ENCODE results near the gene ARID5B. TPM values are rescaled to one million over a fixed set of nuclear protein-coding genes. Genes with fewer than 3 reads are reported as not detected.
A peak's percentile ranks its signal among the peaks of the same experiment; 100 is the strongest.
"Not testable (repeated sequence)": the region's sequence is repeated elsewhere in the genome, so short reads cannot be mapped to it uniquely, and the experiment has no call there.

The ARID5B gene, protein sequence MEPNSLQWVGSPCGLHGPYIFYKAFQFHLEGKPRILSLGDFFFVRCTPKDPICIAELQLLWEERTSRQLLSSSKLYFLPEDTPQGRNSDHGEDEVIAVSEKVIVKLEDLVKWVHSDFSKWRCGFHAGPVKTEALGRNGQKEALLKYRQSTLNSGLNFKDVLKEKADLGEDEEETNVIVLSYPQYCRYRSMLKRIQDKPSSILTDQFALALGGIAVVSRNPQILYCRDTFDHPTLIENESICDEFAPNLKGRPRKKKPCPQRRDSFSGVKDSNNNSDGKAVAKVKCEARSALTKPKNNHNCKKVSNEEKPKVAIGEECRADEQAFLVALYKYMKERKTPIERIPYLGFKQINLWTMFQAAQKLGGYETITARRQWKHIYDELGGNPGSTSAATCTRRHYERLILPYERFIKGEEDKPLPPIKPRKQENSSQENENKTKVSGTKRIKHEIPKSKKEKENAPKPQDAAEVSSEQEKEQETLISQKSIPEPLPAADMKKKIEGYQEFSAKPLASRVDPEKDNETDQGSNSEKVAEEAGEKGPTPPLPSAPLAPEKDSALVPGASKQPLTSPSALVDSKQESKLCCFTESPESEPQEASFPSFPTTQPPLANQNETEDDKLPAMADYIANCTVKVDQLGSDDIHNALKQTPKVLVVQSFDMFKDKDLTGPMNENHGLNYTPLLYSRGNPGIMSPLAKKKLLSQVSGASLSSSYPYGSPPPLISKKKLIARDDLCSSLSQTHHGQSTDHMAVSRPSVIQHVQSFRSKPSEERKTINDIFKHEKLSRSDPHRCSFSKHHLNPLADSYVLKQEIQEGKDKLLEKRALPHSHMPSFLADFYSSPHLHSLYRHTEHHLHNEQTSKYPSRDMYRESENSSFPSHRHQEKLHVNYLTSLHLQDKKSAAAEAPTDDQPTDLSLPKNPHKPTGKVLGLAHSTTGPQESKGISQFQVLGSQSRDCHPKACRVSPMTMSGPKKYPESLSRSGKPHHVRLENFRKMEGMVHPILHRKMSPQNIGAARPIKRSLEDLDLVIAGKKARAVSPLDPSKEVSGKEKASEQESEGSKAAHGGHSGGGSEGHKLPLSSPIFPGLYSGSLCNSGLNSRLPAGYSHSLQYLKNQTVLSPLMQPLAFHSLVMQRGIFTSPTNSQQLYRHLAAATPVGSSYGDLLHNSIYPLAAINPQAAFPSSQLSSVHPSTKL
- total RNA-seq: 10 to 100 TPM; 16.9 to 31.8 (median 20.1) TPM
- 13.7 TPM for polyA plus RNA-seq
- long read RNA-seq, donor 1, partial matches to known transcripts: 9 of 15 reads
- long read RNA-seq, donor 1, other reads (novel, unspliced or antisense): 6 of 15 reads
- long read RNA-seq, donor 2, partial matches to known transcripts: 2 of 3 reads
- long read RNA-seq, donor 2, other reads (novel, unspliced or antisense): 1 of 3 reads
- long read RNA-seq, donor 3, partial matches to known transcripts: 13 of 67 reads
- long read RNA-seq, donor 3, other reads (novel, unspliced or antisense): 54 of 67 reads
- long read RNA-seq, donor 4, partial matches to known transcripts: 0 of 1 reads
- long read RNA-seq, donor 4, other reads (novel, unspliced or antisense): 1 of 1 reads

DNA sequence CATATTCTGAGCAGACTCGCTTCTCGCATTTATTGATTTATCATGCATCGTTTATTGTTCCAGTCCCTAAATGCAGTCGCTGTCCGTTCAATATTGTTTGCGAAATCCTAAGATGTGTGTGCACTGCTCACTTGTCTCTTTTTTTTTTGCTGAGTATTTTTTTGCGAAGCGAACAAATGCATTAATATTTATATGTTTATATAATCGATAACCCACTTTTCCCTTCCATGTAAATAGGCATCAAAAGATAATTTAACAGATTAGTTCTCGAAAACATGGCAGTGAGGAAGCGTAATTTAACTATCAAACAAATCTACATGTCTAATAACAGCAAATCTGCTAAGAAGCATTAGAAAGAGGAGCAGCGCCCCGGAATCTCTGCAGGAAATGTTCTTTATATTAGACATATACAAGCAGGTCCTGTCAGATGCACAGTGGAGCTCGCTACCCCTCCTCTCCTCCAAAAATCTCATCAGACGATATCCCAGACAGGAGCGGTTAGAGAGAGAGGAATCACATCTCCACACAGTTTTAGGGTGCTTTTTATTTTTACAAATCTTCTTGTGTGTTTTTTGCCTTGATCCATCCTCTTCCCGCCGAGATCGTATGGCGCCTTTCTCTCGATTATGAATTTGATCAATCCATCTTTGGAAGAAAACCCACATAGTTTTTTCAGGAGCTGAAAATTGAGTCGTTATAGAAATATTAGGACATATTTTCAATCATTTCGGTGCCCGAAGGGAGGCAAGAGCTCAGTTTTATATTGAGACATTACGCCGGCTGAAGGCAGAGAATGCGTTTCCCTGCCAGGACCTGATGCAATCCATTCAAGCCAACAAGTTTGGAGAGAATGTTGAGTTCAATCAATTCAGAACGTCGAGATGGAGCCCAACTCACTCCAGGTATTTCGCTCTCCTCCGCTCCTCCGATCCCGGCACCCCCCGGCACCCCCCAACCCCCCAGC, at the start of gene ARID5B:
Gene ARID5B (plus strand): TSS at position 871 of the 964 bp plus-strand sequence. CDS start 11 bp downstream, at position 882.
- intact Hi-C loops (cut with DNase I): loop anchor here (5.0 to 10.0 kb wide), 6 partner anchors 94 to 346 kb away; no protein-coding TSS in a partner anchor
- Histone ChIP-seq H3K27ac (ENCODE audit: low read length) (peak within 1 kb of the TSS; percentile 74), H3K4me3 (ENCODE audit: low read length) (peak within 1 kb of the TSS; percentile 84), H3K27me3 (ENCODE audit: control insufficient read depth, insufficient read depth) (no peaks in the 10 kb centered on the region), H3K4me1 (ENCODE audit: control insufficient read depth, insufficient read depth, low read length) (peaks cover 3% of the 10 kb centered on the region), H3K9me3 (ENCODE audit: control insufficient read depth, low read length) (no peaks in the 10 kb centered on the region)
- ATAC-seq (no peak), DNase-seq (peak; percentile 23 to 56 (median 49))
- under 1% methylated on average over 34 of the region's 34 CpGs for WGBS

DNA sequence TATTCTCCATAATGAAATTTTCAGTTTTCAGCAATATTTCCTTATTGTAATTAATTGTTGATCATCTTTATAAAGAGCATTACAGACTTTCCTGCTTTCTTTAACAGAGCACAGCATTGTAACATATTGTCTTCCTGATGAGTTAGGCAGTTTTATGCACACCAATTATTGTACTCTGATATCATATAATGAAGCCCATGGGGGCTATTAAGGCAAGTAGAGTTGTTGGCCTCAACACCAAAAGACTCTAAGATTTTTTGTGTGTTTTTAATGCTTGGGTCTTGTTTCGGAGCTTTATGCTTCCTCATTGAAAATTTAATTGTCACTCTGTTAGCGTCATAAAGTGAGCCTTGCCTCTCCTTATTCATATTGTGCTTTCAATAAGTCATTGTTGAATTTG, 49.2 kb upstream of the ARID5B start:
- intact Hi-C loops (cut with DNase I): no loop called here
- ATAC-seq (no peak), DNase-seq (no peak)
- H3K27ac ChIP-seq (ENCODE audit: low read length): no peak overlapping the region
- no peaks in the 10 kb centered on the region for H3K9me3 ChIP-seq (ENCODE audit: control insufficient read depth, low read length)
- H3K4me3 ChIP-seq (ENCODE audit: low read length): no peak overlapping the region
- H3K4me1 ChIP-seq (ENCODE audit: control insufficient read depth, insufficient read depth, low read length): no peaks in the 10 kb centered on the region
- no peaks in the 10 kb centered on the region for H3K27me3 ChIP-seq (ENCODE audit: control insufficient read depth, insufficient read depth)
- WGBS: 80% methylated on average over 2 of the region's 2 CpGs

DNA sequence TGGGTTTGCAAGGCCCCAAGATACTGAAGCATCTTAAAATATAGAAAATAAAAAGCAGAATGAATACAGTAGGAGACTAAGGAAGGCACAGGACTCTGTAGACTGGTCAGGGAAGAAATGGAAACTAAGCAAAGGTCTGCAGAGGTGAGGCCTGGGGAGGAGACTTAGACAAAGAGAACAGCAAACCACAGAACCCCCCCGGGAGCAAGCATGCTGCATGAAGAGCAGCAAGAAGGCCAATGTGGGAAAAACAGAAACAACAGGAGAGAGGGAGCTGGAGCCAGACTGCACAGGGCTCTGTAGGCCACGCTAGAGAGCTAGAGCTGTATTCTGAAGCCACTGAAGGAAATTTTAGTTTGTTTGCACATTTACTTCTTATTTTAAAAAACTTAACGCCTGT, 45.7 kb upstream of the ARID5B start:
- H3K9me3 ChIP-seq (ENCODE audit: control insufficient read depth, low read length): no peaks in the 10 kb centered on the region
- H3K4me3 ChIP-seq (ENCODE audit: low read length): no peak overlapping the region
- no peak for DNase-seq
- no peak overlapping the region for H3K27ac ChIP-seq (ENCODE audit: low read length)
- WGBS: 85% methylated on average over 3 of the region's 3 CpGs
- no peak for ATAC-seq
- intact Hi-C loops (cut with DNase I): no loop called here
- H3K27me3 ChIP-seq (ENCODE audit: control insufficient read depth, insufficient read depth): no peaks in the 10 kb centered on the region
- no peaks in the 10 kb centered on the region for H3K4me1 ChIP-seq (ENCODE audit: control insufficient read depth, insufficient read depth, low read length)

DNA sequence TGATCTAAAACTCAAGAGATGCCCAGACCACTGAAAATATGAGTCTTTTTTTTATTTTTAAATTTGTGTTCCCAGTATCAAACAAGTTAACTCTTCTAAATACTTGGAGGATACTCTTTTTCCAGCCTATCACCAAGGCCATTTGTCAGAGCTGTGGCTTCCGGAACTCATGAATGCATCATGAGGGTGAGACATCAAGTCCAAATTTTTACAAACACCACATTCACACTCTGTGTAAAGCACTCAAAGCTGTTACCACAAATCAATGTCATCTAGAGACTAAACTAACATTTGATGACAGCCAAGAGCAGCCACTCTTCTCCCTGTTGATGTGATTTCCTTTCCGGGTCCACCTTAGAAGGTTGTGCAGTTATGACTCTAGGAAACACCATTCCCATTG, 43.8 kb upstream of the ARID5B start:
- DNase-seq (no peak), ATAC-seq (no peak)
- Histone ChIP-seq H3K27ac (ENCODE audit: low read length) (no peak overlapping the region), H3K9me3 (ENCODE audit: control insufficient read depth, low read length) (no peaks in the 10 kb centered on the region), H3K27me3 (ENCODE audit: control insufficient read depth, insufficient read depth) (no peaks in the 10 kb centered on the region), H3K4me1 (ENCODE audit: control insufficient read depth, insufficient read depth, low read length) (no peaks in the 10 kb centered on the region), H3K4me3 (ENCODE audit: low read length) (no peak overlapping the region)
- intact Hi-C loops (cut with DNase I): no loop called here
- 93% methylated on average over 2 of the region's 2 CpGs for WGBS

DNA sequence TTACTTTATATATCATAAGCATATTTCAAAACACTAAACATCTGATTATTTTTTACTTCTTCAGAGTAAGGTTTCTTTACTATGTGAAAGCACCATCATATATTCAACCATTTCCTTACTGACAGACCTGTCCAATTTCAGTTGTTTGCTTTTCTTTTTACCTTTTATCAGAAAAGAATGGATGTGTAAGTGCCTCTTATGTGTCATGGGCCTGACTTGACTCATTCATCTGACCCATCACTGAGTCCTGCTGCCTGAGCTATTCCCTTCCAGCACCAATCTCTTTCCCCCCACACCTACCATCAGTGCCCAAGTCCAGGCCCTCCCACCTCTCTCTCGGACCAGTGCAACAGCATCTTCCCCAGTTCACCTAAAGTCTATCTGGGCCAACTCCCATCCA, 41.7 kb upstream of the ARID5B start:
- ATAC-seq: no peak
- intact Hi-C loops (cut with DNase I): no loop called here
- Histone ChIP-seq H3K9me3 (ENCODE audit: control insufficient read depth, low read length) (no peaks in the 10 kb centered on the region), H3K4me3 (ENCODE audit: low read length) (no peak overlapping the region), H3K27ac (ENCODE audit: low read length) (no peak overlapping the region), H3K4me1 (ENCODE audit: control insufficient read depth, insufficient read depth, low read length) (no peaks in the 10 kb centered on the region), H3K27me3 (ENCODE audit: control insufficient read depth, insufficient read depth) (no peaks in the 10 kb centered on the region)
- WGBS: 88% methylated on average over 1 of the region's 1 CpG
- no peak for DNase-seq

DNA sequence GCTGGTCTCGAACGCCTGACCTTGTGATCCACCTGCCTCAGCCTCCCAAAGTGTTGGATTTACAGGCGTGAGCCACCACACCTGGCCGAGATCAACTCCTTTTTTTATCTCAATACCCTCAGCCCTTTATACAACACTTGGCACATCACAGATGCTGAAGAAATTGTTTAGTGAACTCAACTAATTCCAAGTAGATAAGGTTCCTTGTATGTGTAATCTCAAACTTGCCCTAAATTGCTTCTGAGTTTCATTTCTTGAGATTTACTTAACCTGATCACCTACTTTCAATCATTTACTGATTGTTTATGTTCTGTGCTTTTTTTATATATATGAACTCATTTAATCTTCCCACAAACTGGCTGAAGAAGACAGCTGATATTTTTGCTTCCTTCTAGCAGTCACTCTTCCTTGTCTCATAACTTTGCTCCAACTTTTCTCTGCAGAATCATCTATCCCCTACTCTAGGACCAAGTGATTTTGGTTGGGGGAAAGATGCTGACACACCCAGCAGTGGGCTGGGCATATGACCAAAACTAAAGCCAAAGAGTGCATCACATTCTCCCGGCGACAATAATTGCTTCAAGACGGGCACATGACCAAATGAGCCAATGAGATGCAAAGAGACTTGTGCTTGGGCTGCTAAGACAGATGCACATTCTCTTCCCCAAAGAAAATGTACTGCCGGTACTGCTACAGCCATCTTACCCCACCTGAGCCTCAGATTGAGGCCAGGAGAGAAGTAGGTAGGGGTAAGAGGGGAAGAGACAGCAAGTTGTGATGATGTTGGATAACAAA, 40.3 kb upstream of the ARID5B start:
- Histone ChIP-seq H3K27ac (ENCODE audit: low read length) (no peak overlapping the region), H3K4me1 (ENCODE audit: control insufficient read depth, insufficient read depth, low read length) (no peaks in the 10 kb centered on the region), H3K4me3 (ENCODE audit: low read length) (no peak overlapping the region), H3K9me3 (ENCODE audit: control insufficient read depth, low read length) (no peaks in the 10 kb centered on the region), H3K27me3 (ENCODE audit: control insufficient read depth, insufficient read depth) (no peaks in the 10 kb centered on the region)
- intact Hi-C loops (cut with DNase I): no loop called here
- no peak for ATAC-seq
- no peak for DNase-seq
- 88% methylated on average over 8 of the region's 8 CpGs for WGBS

DNA sequence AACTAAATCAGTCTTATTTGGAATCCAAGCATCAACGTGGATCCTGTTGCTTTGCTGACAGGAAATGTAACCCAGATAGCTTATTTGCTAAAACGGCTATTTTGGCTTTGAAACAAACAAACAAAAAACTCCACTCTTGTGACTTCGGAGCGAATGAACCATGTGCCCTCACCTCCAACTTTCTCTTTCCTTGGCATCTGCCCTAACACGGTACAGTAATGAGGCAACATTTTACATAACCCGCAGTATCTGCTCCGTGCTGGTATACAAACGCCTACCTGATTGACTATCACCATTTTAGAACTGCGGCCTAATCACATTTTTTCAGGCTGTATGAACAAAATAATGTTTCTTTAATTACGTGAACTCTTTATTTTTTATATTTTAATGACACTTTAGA, 37.5 kb upstream of the ARID5B start:
- Histone ChIP-seq H3K9me3 (ENCODE audit: control insufficient read depth, low read length) (no peaks in the 10 kb centered on the region), H3K4me3 (ENCODE audit: low read length) (no peak overlapping the region), H3K27ac (ENCODE audit: low read length) (no peak overlapping the region), H3K27me3 (ENCODE audit: control insufficient read depth, insufficient read depth) (no peaks in the 10 kb centered on the region), H3K4me1 (ENCODE audit: control insufficient read depth, insufficient read depth, low read length) (no peaks in the 10 kb centered on the region)
- DNase-seq (no peak), ATAC-seq (no peak)
- 71% methylated on average over 10 of the region's 10 CpGs for WGBS
- intact Hi-C loops (cut with DNase I): no loop called here

DNA sequence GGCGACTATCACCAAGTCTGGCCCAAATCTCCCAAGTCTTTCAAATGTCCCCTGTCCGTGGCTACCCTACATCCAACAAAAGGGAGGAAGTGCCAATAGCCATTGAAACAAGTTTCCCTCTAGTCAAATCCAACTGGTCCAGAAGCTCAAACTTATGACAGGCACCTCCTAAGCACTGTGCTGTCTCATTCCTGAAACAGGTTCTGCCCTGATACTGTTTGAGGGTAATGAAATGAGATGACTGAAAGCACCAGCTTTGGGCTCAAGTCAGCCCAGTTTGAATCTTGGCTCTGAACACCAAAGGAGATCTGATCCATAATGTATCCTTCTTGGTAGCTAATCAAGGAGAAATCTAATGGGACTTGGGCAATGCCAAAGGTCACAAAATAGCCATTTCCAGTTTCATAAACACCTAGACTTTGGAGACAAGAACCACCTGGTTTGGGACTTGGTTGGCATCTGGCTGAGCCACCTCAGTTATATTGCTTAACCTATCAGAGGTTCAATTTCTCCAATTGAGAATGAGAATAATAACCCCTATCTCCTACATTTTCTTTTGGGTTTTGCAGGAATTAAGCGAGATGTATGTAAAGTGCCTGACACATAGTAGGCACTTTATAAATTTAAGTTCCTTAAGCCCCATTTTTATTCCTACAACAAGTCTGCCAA, 34.7 kb upstream of the ARID5B start:
- Histone ChIP-seq H3K4me3 (ENCODE audit: low read length) (peak overlapping the region; percentile 49), H3K9me3 (ENCODE audit: control insufficient read depth, low read length) (no peaks in the 10 kb centered on the region), H3K27ac (ENCODE audit: low read length) (no peak overlapping the region), H3K4me1 (ENCODE audit: control insufficient read depth, insufficient read depth, low read length) (peaks cover 2% of the 10 kb centered on the region), H3K27me3 (ENCODE audit: control insufficient read depth, insufficient read depth) (no peaks in the 10 kb centered on the region)
- no peak for DNase-seq
- WGBS: 95% methylated on average over 3 of the region's 3 CpGs
- intact Hi-C loops (cut with DNase I): no loop called here
- ATAC-seq: no peak

DNA sequence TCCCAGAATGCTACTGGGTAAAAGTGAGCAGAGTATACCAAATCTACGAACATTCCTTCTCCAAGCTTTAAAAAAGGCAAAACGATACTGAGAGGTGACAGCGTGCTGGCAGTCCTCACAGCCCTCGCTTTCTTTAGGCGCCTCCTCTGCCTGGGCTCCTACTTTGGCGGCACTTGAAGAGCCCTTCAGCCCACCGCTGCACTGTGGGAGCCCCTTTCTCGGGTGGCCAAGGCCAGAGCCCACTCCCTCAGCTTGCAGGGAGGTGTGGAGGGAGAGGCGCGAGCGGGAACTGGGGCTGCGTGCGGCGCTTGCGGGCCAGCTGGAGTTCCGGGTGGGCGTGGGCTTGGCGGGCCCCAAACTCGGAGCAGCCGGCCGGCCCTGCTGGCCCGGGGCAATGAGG, 34.1 kb upstream of the ARID5B start:
- intact Hi-C loops (cut with DNase I); ATAC-seq: not testable (repeated sequence)

More for the DNA sequence above, 34.1 kb upstream of the ARID5B start:
- H3K27ac ChIP-seq (ENCODE audit: low read length); H3K9me3 ChIP-seq (ENCODE audit: control insufficient read depth, low read length); H3K27me3 ChIP-seq (ENCODE audit: control insufficient read depth, insufficient read depth); H3K4me1 ChIP-seq (ENCODE audit: control insufficient read depth, insufficient read depth, low read length): not testable (repeated sequence)
- peak overlapping the region; percentile 49 for H3K4me3 ChIP-seq (ENCODE audit: low read length)
- peak in 2 of 3 donors; percentile 66 to 67 for DNase-seq
- 17% methylated on average over 22 of the region's 22 CpGs for WGBS

Measured in right cardiac atrium (tissue), 5 donors.